Lower leg skin (tissue), 4 donors: Measurements from ENCODE around the gene GTF2H4. TPM values are rescaled to one million over a fixed set of nuclear protein-coding genes. Genes with fewer than 3 reads are reported as not detected.

ENCODE experiments used
- DNase-seq, 2 donors: peaks; one replicate each; pipeline ENCODE4 v3.0.0-alpha.2; 2019; ENCODE audit warnings: low spot score in 2 of 2
- H3K4me3 ChIP-seq: fragments of 200-600 bp; sonication (generic); 2 replicates; pipeline ENCODE4 v1.5.1; 2017; ENCODE audit warnings: mild to moderate bottlenecking, low read depth; ENCODE audit not compliant: poor library complexity, severe bottlenecking
- CTCF ChIP-seq, 3 donors: fragments of 450-650 bp; IDR thresholded peaks; one replicate each; pipeline ENCODE4 v1.5.1; 2016; ENCODE audit warnings: antibody characterized with exemption in 3 of 3, mild to moderate bottlenecking in 3 of 3, moderate library complexity in 2 of 3
- POLR2A ChIP-seq, 2 donors: fragments of 450-650 bp; IDR thresholded peaks; one replicate each; pipeline ENCODE4 v1.6.1; 2016 to 2017; ENCODE audit warnings: antibody characterized with exemption in 2 of 2, mild to moderate bottlenecking in 1 of 2, moderate library complexity in 1 of 2
- WGBS, 2 donors: methylation state at CpG; one replicate each; pipeline ENCODE4 v1.1.5; 2018; 5-methylcytosine and 5-hydroxymethylcytosine counted together
- intact Hi-C: fragments of 100-400 bp; cut with DNase I; formaldehyde crosslinking; loops from one replicate; pipeline ENCODE4 v1.15.0; 2023; ENCODE audit warnings: low total_unique reads
- total RNA-seq, 4 donors: library from RNA; depleted of rRNA; stranded (reverse); fragments of >200 nt; gene quantifications; one replicate each; pipeline ENCODE4 v1.1.0, GENCODE V29; 2016

The GTF2H4 gene
- total RNA-seq, 4 donors from 2014 or later = 6.1 to 11.2 (median 9.4) TPM

- no peak overlapping the region for H3K4me3 ChIP-seq
- intact Hi-C loops = no loop called here
- TF ChIP-seq CTCF (IDR thresholded peaks at IDR 0.05) = no peak
- TF ChIP-seq POLR2A (IDR thresholded peaks at IDR 0.05) = no peak
- no peak for DNase-seq
- WGBS, 2 donors = 62 to 67% methylated on average over 8 of the region's 8 CpGs
Observed at GRCh38 chr6:30931272-30931671, 23.3 kb downstream of the GTF2H4 start.

GRCh38 chr6:30931969-30932645, 24.1 kb downstream of the GTF2H4 start, which contains the start of gene SFTA2:
Gene SFTA2, minus strand, starts transcription at chr6:30932170. Its CDS starts 74 bp downstream, at chr6:30932096.
- no peak within 1 kb of the TSS for H3K4me3 ChIP-seq
- intact Hi-C loops = no loop called here
- 84 to 87% methylated on average over 7 of the region's 7 CpGs for WGBS, 2 donors
- TF ChIP-seq POLR2A (IDR thresholded peaks at IDR 0.05) (no peak), CTCF (IDR thresholded peaks at IDR 0.05) (no peak)
- no peak for DNase-seq

- intact Hi-C loops = no loop called here
- WGBS, 2 donors = 70 to 78% methylated on average over 6 of the region's 6 CpGs
- DNase-seq = no peak
- TF ChIP-seq POLR2A (IDR thresholded peaks at IDR 0.05) (no peak), CTCF (IDR thresholded peaks at IDR 0.05) (no peak)
- no peak overlapping the region for H3K4me3 ChIP-seq
Observed at GRCh38 chr6:30932665-30933365, 24.8 kb downstream of the GTF2H4 start.

GRCh38 chr6:30935018-30935417, 27.0 kb downstream of the GTF2H4 start:
- intact Hi-C loops = no loop called here
- no peak for TF ChIP-seq CTCF (IDR thresholded peaks at IDR 0.05)
- TF ChIP-seq POLR2A (IDR thresholded peaks at IDR 0.05) = no peak
- DNase-seq = no peak
- H3K4me3 ChIP-seq = no peak overlapping the region
- WGBS, 2 donors = 23 to 36% methylated on average over 3 of the region's 3 CpGs

DNA sequence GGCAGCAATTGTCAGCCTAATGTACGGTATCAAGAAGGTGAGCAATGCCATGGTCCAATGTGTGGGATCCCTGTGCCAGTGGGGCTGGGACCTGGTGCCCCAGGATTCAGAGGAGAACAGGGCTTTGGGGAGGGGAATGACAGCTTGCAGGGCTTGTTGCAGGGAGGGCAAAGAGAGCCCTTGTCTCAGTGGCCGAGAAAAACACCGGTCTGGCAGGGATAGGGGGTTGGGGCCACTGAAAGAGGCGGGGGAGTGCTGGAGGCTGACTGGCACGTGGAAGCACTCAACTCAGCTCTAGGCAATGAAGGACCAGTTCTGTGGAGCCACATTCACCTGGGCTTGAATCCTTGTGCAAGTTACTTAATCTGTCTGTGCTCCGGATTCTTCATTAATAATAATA, 29.3 kb downstream of the GTF2H4 start:
- no peak overlapping the region for H3K4me3 ChIP-seq
- TF ChIP-seq POLR2A (IDR thresholded peaks at IDR 0.05) (no peak), CTCF (IDR thresholded peaks at IDR 0.05) (no peak)
- WGBS, 2 donors = 76 to 85% methylated on average over 6 of the region's 6 CpGs
- no peak for DNase-seq
- intact Hi-C loops = no loop called here
